ENCODE data around the gene TOMM7.

- TF ChIP-seq CTCF (IDR thresholded peaks at IDR 0.05): no peak
- no peak for TF ChIP-seq SIN3A (IDR thresholded peaks at IDR 0.05; ENCODE audit: borderline replicate concordance, insufficient read depth, low read depth, low read length)
- TF ChIP-seq POLR2AphosphoS5 (IDR thresholded peaks at IDR 0.05; ENCODE audit: low read depth, low read length): no peak
Measured at GRCh38 chr7:22833957-22834356, 11.3 kb upstream of the TOMM7 start.

Data from Panc1 (cell line).